Suppressor macrophage (primary cell): ENCODE results near the gene NFAM1.
A peak's percentile ranks its signal among the peaks of the same experiment; 100 is the strongest.

Experiments used
- DNase-seq, 4 experiments: peaks; one replicate each; pipeline ENCODE4 v3.0.0-alpha.2; 2020 to 2022

NFAM1 gene

GRCh38 chr22:42383287-42383686 lies 48.9 kb downstream of the NFAM1 start:
- no peak for DNase-seq

DNA sequence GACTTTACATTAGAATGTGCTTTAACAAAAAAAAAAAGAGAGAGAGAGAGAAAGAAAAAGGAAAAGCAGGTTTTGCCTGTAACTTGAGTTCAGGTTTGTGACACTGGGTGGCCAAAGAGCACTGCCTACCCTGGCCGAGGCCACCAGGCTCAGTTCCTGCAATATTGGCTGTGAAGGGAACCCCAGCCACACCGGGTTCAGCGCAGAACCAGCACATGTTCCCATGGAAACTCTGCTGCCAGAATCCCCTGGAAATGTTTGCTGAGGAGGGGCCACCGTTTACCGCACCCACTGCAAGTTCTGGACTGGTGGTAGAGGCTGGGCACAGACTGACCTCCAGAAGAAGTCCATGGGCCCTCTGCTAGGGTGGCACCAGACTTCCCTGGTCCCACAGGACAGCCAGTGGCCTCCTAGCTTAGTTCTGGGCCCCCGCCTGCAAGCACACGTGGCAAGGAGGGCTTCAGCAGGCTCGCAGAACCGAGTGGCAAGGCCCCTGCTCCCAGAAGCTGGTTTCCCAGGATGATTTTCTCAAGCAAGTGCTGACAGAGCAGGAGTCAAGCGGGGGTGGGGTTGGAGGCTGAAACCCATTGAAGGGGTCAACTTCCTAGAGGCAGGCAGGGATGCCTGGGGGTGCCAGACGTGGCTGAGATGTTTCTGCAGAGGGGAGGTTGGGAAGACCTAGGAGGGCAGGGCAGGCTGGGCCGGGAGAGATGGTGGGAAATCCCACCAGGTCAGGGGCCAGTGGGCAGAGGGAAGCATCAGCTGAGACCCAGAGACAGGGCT lies 51.2 kb downstream of the NFAM1 start:
- DNase-seq, result no peak

DNA sequence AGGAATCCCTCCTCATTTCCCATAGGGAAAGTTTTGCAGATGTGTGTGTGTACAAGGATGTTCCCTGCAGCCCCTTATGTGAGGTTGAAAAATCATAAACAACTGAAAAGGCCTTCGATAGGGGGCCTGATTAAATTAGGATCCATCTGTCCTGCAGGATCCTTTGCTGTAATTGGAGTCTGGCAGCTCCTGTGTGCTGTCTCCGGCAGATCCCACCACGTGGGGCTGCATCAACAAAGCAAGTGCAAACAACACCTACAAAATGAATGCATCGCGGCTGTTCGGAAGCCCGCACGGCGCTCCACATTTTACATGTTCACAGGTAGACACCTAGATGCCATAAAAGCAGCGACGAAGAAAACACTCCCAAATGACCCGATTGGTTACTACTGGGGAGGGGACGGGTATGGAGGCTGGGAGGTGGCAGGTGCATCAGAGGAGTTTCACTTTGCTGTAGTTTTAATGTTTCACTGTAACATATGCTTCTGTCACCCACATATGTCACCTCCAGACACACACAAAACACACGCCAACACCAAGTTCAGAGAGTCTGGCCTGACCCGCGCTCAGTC lies 52.2 kb downstream of the NFAM1 start:
- no peak for DNase-seq

GRCh38 chr22:42376711-42377554 lies 55.3 kb downstream of the NFAM1 start:
- DNase-seq, result peak; percentile 51 to 69 (median 62)

DNA sequence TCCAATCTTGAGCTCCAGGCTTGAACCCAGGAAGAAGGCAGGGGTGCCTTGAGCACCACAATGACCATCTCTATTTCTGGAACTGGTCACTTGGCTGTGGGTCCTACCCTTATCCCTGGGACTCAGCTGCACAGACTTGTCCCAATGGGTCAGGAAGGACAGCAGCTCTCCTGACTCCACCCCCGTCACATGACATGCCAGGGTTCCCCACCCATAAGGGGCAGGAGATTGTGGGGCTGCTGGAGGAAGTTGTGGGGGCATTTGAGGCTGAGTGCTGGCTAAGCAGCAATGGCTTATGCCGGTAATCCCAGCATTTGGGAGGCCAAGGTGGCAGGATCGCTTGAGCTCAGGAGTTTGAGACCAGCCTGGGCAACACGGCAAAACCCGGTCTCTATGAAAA lies 56.2 kb downstream of the NFAM1 start:
- peak; percentile 43 to 68 (median 60) for DNase-seq

DNA sequence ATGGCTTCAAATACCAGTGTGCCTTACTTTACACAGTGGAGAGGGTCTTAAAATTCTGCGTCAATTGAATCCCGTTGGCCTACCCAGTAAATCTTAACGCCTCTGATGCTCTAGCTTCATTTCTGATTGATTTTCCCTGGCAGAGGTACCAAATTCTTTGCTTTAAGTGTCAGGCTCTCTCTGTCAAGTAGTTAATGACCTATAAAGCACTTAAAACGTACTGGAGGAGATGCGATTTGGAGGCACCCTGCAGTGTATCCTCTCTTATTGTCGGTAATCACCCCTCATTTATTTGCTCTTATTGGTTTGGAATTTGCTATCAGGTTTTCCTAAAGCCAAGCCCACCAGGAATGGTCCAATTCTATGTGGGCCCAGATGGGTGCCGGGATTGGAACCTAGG lies 59.2 kb downstream of the NFAM1 start:
- no peak for DNase-seq

GRCh38 chr22:42371501-42371900 lies 60.7 kb downstream of the NFAM1 start:
- DNase-seq, result no peak

- no peak for DNase-seq
These were observed 61.1 kb downstream of the NFAM1 start for GRCh38 chr22:42371099-42371498.

DNA sequence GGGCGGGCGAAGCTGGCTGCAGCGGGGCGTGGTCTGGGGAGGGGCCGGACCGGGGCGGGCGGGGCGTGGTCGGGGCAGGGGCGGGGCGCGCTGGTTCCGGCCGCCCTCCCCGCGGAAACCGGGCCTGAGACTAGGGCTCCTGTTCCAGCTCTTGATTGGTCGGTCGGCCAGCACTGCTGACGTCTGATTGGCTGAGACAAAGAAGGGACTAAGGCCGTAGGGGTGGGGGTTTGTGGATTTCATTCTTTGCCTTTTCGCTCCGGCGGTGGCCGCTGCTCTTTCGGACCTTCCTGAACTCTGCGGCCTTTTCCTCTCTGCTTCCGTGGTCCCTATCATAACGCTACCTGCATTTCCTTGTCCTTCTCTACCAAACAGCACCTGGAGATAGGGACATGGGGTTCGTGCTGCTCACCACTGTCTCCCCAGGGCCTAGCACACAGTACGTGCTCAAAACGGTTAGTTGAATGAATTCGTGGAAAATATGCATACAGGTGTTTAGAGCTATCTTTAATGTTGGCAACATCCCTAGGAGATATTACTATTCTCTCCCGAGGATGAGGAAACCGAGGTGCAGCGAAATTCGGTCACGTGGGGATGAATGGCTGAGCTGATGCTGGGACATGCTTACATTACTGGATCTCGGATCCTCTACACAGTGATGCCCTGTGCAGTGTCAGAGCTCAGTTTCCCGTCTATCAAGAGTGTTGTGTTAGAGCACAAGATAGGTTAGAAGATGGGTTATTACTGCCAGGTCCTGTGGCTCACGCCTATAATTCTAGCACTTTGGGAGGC lies 62.8 kb downstream of the NFAM1 start:
- peak; percentile 94 to 97 (median 96) for DNase-seq

DNA sequence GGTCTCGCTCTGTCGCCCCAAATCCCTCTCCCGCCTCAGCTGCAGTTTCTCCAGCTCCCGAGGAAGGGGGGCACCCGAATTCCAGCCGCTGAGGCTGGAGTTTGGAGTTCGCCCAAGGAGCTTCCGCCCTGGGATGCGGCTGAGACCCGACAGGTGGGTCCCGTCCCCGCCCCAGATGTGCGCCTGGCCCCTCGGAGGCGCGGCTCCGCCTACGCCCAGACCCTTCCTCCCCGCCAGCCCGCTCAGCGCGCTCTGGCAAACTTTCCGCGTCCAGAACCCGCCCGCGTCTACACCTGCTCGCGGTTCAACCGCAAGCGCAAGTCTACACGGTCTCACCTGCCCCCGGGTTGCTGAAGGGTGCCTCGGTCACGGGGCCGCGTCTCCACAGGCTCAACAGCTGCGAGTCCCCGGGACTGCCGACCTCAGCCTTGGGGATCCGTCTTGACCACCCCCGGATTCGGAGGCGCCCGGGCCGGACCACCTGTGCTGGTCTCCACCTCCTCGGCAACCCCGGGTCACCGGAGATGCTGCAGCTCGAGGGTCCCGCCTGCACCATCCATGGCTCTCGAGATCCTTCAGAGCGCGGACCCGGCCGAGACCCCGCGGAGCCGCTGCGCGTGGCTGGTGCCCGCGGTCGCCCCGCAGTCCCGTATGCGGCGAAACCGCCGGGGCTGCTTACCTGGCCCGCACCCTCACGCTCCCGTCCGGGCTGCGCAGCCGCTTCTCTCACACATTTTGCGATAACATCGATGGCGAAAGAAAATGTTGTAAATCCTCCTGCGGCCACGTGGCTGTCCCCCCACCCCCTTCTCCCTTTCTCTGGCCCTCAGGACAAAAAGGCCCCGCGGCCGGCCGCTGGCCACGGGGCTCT lies 63.6 kb downstream of the NFAM1 start:
- DNase-seq, result peak in 2 of 4 experiments; percentile 12 to 22

- peak in 3 of 4 experiments; percentile 20 to 39 (median 24) for DNase-seq
These were observed 64.2 kb downstream of the NFAM1 start for GRCh38 chr22:42367980-42368378.

- DNase-seq, result no peak
These were observed 65.2 kb downstream of the NFAM1 start for GRCh38 chr22:42366806-42367581.

DNA sequence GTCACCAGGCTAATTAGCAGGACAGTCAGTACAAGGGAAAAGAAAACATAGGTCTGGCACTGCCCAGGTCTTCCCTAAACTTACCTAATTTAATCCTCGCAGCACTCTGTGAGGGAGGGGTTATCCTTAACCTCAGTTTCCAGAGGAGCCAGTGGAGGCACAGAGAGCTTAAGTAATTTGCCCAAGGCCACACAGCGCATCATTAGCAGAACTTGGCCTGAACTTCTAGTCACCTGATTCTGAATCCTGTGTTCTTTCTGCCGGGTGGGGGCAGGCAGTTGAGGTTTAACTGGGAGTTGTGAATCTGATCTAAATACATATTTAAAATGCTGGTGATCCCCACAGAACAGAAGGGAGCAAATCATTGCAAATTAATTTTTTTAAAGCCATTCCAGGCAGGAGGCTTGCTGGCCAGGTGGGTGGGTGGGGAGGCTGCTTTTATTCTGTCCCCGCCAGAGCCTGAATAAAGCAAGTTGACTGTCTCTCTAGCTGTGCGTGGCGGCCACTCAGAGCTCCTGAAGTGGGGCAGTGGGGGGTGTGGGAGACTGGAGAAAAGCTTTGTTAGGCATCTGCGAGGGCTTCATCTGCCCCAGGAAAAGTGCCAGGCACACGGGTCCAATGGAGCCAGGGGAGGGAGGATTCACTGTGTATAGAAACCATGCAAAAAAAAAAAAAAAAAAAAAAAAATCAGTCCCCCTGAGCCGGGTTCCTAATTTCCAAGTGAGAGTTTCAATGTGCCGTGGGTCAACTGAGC lies 66.1 kb downstream of the NFAM1 start:
- DNase-seq, result peak in 3 of 4 experiments; percentile 31 to 41 (median 39)

GRCh38 chr22:42365111-42365865 lies 66.9 kb downstream of the NFAM1 start:
- no peak for DNase-seq

GRCh38 chr22:42364604-42365110 lies 67.5 kb downstream of the NFAM1 start:
- no peak for DNase-seq

DNA sequence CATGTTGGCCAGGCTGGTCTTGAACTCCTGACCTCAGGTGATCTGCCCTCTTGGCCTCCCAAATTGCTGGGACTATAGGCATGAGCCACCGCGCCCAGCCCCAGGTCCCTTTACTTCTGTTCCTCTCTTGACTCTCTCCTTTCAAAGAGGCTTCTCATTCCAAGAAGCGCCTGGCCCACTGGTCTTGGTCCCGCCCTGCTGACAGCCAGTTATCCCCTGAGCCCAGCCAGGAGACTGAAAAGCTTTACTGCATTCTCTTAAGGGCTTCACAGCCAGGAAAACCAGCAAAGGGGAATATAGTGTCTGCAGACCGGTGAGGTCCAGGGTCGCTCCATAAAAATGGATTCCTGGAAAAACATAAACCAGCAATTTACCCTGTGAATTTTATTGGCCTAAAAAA lies 68.3 kb downstream of the NFAM1 start:
- DNase-seq, result no peak

- DNase-seq, result no peak
These were observed 70.7 kb downstream of the NFAM1 start for GRCh38 chr22:42361523-42361922.

DNA sequence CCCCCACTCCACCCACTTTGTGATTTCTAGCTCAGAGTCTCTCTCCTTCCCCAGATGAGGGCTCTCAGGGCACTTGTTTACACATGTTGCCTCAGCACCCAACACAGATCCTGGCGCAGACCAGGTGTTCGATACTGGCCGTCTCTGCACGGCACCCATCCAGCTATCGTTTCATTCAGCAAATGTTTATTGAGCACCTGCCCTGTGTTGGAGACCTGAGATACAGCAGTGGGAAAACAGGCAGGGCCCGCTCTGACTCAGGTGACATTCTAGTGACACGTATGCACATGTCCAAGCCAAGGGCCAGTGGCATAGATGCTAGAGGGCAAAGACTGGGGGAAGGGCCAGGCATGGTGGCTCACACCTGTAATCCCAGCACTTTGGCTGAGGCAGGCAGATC lies 71.9 kb downstream of the NFAM1 start:
- DNase-seq, result no peak
